GM21529 (cell line): ENCODE results near the gene MTFP1.
"Not testable (repeated sequence)": the region's sequence is repeated elsewhere in the genome, so short reads cannot be mapped to it uniquely, and the experiment has no call there.

Source experiments
- ATAC-seq: cut with Tn5 transposase; IDR thresholded peaks from one replicate; pipeline ENCODE4 v1.9.1; 2021; ENCODE audit not compliant: unreplicated experiment

The MTFP1 gene

DNA sequence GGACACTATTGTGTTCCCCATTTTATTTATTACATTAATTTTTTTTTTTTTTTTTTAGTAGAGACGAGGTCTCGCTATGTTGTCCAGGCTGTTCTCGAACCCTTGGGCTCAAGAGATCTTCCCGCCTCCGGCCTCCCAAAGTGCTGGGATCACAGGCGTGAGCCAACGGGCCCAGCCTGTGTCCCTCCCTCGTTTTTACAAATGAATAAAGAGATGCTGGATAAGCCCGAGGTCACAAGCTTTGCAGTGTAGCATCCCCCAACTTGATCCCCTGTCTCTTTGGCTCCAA is 297 bp upstream of the MTFP1 start:
- no peak for ATAC-seq

- no peak for ATAC-seq
Observed at GRCh38 chr22:30426388-30427353, 1.1 kb downstream of the MTFP1 start.

DNA sequence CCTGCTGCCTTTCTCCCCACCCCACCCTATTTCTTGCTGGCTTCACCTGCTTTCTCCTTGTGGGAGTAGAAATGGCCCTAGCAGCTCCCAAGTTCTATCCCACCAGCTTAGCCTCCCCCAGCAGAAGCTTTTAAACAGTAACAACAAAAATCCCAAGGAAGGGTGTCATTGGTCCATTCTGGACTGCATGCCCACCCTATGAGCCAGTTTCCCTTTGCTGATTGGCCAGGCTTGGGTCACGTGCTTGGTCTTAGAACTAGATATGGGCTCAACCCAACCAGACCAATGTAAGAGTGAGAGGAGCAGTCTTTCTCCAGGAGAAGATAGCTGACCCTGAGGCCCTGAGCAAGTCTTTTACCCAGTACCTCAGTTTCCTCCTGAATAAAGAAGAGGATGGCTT is 2.3 kb downstream of the MTFP1 start:
- no peak for ATAC-seq

- ATAC-seq, result no peak
Observed at GRCh38 chr22:30429887-30430286, 4.3 kb downstream of the MTFP1 start.

DNA sequence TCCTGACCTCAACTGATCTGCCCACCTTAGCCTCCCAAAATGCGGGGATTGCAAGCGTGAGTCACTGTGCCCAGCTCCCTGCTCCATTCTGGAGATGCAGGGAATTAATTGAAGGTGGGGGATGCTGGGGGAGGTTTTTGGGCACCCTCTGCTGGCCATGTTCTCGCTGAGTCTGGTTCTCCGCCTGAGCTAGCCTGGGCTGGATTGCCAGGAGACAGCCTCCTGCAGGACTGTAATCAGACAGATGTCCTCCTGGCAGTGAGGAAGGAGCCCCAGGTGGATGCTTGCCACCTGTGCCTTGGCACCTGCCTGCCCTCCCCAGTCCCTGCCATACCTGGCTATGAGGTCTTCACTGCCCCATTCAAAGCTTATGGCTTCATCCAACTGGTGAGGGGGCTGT is 5.4 kb downstream of the MTFP1 start:
- ATAC-seq, result no peak

- no peak for ATAC-seq
Observed at GRCh38 chr22:30432096-30432495, 6.5 kb downstream of the MTFP1 start.

GRCh38 chr22:30432520-30432919 is 7.0 kb downstream of the MTFP1 start:
- ATAC-seq, result no peak

DNA sequence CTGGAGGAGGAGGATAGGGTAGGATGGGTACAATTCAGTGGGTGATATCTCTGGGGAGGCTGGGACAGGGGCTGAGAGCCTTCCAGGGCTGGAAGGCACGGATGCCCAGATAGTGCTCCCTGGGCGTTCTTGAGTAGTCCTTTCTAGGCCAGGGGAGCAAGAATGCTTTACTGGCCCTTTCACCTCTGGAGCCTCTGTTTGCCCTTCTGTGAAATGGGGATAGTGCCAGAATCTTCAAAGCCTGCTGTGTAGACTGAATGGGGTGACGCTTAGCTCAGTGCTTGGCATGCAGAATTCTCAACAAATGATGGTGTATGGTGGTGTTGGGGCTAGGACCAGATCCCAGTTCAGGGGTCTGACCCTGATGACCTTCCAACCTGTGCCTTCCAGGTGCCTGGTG is 7.7 kb downstream of the MTFP1 start:
- ATAC-seq, result no peak

DNA sequence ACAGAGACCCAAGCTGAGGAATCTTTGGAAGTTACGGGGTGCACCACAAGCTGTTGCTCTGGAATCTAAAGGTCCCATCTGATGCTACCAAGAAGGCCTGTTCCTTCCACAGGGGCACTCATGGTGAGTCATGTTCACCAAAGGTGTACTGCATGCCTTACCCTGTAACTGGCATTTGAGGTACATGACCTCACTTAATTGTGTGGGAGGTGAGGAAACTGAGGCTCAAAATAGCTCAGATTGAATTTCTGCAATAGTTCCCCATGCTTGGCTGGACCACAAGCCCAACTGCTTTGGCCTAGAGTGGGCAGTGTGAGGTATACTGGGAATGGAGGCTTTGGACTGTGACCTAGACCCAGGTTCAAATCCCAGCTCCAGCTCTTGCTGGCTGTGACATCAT is 8.2 kb downstream of the MTFP1 start:
- no peak for ATAC-seq

DNA sequence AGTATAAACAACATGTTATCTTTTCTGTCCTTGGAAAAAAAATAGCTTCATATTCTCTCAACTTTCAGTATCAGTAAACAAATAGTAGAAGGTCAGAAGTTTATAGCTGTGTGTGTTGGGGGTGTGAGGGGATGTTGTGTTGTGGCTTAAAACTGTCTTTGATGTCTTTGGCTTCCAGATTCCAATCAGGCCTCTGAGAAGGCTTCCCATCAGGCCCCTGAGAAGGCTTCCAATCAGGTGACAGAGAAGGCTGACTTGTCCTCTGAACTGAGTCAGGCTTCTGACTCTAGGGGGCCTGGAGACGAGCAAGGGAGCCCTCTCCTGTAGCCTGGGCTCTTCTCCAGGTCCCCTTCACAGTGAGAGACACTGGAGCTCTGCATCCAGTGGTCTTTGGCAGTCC is 9.3 kb downstream of the MTFP1 start:
- ATAC-seq, result no peak

DNA sequence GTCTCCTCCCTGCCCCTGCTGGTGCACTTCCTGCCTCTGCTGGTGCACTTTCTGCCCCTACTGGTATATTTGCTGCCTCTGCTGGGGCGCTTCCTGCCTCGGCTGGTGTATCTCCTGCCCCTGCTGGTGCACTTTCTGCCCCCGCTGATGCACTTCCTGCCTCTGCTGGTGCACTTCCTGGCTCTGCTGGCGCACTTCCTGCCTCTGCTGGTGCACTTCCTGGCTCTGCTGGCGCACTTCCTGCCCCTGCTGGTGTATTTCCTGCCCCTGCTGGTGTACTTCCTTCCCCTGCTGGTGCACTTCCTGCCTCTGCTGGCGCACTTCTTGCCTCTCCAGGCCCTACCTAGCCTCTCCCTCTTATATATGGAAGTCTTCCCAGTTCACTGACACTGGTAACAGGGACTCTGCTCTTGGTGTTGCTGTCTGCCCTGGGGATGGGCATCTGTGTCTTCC is 10.1 kb downstream of the MTFP1 start:
- ATAC-seq, result no peak

DNA sequence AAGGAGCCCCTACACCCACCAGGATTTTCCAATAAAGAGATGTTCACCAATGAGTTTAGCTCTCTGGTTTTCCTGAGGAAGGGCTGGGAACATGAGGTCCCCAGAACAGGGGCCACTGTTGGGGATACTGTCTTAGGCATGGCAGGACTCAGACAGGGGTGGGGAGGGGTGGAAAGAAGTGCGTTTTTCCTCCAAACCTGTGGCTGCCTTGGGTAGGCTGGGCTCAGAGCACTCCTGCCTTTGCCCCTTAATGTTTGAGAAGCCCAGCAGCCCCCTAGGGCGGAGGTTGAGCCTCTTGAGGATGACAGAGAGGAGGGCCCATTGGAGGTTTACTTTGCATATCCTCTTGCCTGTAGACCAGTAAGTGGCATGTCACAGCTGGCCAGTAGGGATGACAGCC is 10.6 kb downstream of the MTFP1 start:
- ATAC-seq, result no peak

- ATAC-seq, result no peak
Observed at GRCh38 chr22:30438559-30438958, 13.0 kb downstream of the MTFP1 start.

- no peak for ATAC-seq
Observed at GRCh38 chr22:30439226-30439625, 13.7 kb downstream of the MTFP1 start.

DNA sequence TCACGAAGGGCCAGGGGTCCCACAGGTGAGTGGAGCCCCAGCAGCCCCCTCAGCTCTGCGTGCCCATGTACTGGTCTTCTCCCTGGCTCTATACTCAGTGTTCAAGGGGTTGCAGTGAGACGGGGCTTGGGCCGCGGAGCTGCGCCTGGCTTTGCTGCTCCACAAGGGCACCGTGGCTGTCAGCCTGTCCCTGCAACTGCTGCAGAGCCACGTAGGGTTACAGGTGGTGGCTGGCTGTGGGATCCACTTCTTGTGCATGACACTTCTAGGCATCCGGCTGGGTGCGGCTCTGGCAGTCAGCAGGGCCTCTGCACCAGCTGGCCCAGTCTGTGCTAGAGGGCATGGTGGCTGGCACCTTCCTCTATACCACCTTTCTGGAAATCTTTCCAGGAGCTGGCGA is 14.3 kb downstream of the MTFP1 start:
- ATAC-seq, result no peak

DNA sequence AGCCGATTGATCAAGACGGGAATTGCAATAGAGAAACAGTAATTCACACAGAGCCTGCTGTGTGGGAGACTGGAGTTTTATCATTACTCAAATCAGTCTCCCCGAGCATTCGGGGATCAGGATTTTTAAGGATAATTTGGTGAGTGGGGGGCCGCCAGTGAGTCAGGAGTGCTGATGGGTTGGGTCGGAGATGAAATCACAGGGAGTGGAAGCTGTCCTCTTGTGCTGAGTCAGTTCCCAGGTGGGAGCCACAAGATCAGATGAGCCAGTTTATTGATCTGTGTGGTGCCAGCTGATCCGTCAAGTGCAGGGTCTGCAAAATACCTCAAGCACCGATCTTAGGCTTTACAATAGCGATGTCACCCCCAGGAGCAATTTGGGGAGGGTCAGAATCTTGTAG is 15.5 kb downstream of the MTFP1 start:
- ATAC-seq, result no peak

DNA sequence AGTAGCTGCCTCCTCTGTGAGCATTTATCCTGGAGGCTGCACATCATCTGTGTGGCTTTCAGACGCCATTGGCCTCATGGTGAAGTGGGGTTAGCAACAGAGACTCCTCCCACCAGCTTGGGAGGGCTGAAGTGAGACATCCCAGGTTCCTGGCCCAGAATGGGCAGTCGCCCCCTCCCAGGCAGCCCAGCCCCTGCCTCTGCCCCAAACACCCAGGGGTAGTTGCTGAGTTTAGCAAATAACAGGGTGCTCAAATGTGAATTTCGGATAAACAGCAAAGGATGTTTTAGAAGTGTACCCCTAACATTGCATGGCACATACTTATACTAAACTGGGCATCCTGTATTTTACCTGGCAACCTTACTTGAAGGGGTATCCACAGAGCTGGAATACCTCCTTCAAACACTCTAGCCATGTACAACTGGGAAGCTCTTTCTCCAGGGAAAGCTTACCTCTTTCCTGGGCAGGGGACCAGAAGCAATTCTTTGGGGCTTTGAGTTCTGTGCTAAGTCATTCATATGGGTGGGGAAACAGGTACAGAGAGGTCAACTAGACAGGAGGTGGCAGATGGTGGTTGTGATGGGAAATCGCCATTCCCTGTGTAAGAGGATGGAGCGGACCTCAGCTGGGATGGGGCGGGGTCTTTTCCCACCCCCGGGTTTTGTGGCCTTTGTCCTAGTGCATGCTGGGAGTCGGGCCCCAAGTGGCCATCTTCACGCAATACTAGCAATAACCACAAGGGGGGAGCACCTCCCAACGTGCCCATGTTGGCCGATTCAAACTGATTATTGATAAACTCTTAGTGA is 19.3 kb downstream of the MTFP1 start:
- ATAC-seq, result no peak

DNA sequence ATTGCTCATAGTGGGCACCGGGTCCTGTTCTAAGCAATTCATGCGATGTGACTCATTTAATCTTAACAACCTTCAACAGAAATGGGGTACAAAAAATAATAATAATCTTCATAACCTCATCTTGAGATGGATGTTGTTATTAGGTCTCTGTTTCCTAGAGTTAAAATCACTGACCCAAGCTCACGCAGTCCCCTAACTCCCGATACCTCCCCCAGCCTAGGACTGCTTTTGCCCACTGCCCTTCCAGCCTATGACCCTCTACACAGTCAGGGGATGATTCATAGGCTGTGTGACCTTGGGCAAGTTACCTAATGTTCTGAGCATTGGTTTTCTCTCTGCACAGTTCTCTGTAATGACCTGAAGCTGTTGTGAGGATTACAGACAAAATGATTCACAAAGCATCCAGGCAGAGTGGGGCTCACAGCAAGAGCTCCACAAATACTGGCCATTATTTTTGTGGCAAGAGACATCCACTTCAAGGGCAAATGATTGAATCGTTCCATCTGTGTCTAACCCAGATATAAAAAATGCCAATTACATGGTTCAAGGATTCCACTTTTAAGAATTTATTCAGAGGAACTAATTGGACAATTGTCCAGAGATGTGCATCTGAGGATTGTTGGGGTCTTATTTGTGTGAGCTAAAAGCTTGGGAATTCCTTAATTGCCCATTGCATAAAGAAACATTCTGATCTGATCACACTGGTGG is 20.0 kb downstream of the MTFP1 start:
- ATAC-seq, result no peak

DNA sequence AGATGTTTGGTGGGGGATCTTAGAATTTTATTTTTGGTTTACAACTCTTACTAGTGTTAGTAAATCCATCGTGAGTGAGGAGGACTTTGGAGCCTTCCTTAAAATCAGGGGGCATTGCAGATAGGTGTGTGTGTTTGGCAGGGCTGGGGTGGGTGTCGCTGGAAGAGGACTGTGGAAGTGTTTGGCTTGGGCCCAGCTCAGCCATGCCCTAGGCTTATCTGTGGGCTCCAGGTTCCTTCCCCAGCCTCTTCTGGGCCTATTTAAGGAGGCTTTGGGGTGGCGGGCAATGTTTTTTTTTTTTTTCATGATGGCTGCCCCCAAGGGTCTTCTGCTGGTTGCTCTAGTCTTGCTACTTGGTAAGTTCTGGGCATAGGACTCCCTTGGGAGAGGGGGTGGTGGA is 22.1 kb downstream of the MTFP1 start:
- ATAC-seq, result no peak

DNA sequence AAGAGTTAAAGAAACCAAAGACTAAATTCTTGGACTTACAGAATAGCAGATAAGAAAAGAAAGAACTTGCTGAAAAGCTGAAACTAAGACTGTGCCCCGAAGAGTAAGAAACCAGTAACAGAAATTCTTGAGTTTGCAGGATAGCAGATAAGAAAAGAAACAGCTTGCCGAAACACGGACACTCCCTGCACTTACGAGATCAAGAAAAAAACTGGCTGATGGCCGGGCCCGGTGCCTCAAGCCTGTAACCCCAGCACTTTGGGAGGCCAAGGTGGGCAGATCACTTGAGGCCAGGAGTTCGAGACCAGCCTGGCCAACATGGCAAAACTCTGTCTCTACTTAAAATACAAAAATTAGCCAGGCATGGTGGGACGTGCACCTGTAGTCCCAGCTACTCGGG is 25.9 kb downstream of the MTFP1 start:
- not testable (repeated sequence) for ATAC-seq

GRCh38 chr22:30452861-30453260 is 27.3 kb downstream of the MTFP1 start:
- ATAC-seq, result no peak
